HG03457 (cell line): Measurements from ENCODE around the gene HLA-DOB.
A peak's percentile ranks its signal among the peaks of the same experiment; 100 is the strongest.

Experiments used
- ATAC-seq: cut with Tn5 transposase; IDR thresholded peaks from one replicate; pipeline ENCODE4 v1.9.1; 2021; ENCODE audit warnings: moderate number of reproducible peaks; ENCODE audit not compliant: unreplicated experiment

Gene HLA-DOB

GRCh38 chr6:32843979-32844838 is 27.4 kb upstream of the HLA-DOB start, which contains the start of gene PSMB8:
PSMB8 (minus strand) TSS chr6:32844047; CDS start chr6:32843996, 51 bp downstream.
- peak; percentile 56 for ATAC-seq

- ATAC-seq = no peak
Observed at GRCh38 chr6:32843331-32843978, 26.7 kb upstream of the HLA-DOB start.

- no peak for ATAC-seq
Observed at GRCh38 chr6:32842690-32843089, 25.9 kb upstream of the HLA-DOB start.

- no peak for ATAC-seq
Observed at GRCh38 chr6:32842021-32842650, 25.3 kb upstream of the HLA-DOB start.

GRCh38 chr6:32840604-32841246 is 23.9 kb upstream of the HLA-DOB start:
- no peak for ATAC-seq

GRCh38 chr6:32839356-32839755 is 22.6 kb upstream of the HLA-DOB start:
- ATAC-seq = no peak

- peak; percentile 60 for ATAC-seq
Observed at GRCh38 chr6:32838114-32838958, 21.5 kb upstream of the HLA-DOB start, which contains the start of gene TAP2. TAP2 (minus strand) TSS chr6:32838739; CDS start chr6:32838233, 506 bp downstream.

- ATAC-seq = no peak
Observed at GRCh38 chr6:32837651-32838113, 20.9 kb upstream of the HLA-DOB start.

GRCh38 chr6:32836873-32837272 is 20.1 kb upstream of the HLA-DOB start:
- no peak for ATAC-seq

- ATAC-seq = no peak
Observed at GRCh38 chr6:32835167-32835893, 18.5 kb upstream of the HLA-DOB start.

- ATAC-seq = no peak
Observed at GRCh38 chr6:32833664-32834063, 16.9 kb upstream of the HLA-DOB start.

- no peak for ATAC-seq
Observed at GRCh38 chr6:32832535-32832934, 15.7 kb upstream of the HLA-DOB start.

- ATAC-seq = no peak
Observed at GRCh38 chr6:32830936-32831335, 14.1 kb upstream of the HLA-DOB start.

GRCh38 chr6:32830017-32830416 is 13.2 kb upstream of the HLA-DOB start:
- ATAC-seq = no peak

- ATAC-seq = no peak
Observed at GRCh38 chr6:32829495-32829894, 12.7 kb upstream of the HLA-DOB start.

- ATAC-seq = no peak
Observed at GRCh38 chr6:32827025-32827424, 10.2 kb upstream of the HLA-DOB start.

GRCh38 chr6:32825966-32826365 is 9.2 kb upstream of the HLA-DOB start:
- ATAC-seq = no peak

GRCh38 chr6:32819729-32820128 is 2.9 kb upstream of the HLA-DOB start:
- no peak for ATAC-seq

- ATAC-seq = no peak
Observed at GRCh38 chr6:32818867-32819266, 2.1 kb upstream of the HLA-DOB start.
